Measurements from ENCODE around the gene NCKAP1.
"Not testable (repeated sequence)": the region's sequence is repeated elsewhere in the genome, so short reads cannot be mapped to it uniquely, and the experiment has no call there.

Gene NCKAP1

GRCh38 chr2:182999348-183000028 lies 38.8 kb downstream of the NCKAP1 start:
- DNase-seq = no peak

DNA sequence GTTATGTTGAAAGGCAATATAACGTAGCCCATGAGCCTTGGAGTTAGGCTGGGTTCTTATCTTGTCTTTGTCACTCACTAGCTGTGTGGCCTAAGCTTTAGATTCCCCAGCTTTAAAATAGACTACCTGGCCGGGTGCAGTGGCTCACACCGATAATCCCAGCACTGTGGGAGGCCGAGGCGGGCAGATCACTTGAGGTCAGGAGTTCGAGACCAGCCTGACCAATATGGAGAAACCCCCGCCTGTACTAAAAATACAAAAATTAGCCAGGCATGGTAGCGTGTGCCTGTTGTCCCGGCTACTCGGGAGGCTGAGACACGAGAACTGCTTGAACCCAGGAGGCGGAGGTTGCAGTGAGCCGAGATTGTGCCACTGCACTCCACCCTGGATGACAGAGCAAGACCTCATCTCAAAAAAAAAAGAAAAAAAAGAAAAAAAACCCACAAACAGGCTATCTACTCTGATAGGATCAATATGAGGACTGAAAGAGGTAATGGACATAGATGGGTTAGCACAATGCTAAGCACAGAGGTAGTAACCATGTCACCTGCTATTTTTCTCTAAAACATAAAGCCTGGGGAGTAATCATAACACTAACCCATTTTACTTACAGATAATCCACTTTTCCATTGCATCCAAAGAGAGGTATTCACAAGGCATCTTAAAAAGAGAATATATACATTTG lies 43.9 kb downstream of the NCKAP1 start:
- DNase-seq = no peak

- no peak for DNase-seq
Observed at GRCh38 chr2:182982941-182983340, 55.3 kb downstream of the NCKAP1 start.

DNA sequence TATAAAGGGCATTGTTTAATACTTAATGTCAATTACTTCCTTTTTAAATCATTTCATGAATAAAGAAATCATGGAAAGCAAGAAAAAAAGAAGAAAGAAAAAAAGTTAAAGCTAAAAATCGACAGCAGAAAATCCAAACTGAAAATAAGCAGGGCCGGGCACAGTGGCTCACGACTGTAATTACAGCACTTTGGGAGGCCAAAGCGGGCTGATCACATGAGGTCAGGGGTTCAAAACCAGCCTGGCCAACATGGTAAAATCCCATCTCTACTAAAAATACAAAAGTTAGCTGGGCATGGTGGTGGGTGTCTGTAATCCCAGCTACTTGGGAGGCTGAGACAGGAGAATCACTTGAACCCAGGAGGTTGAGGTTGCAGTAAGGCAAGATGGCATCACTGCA lies 56.8 kb downstream of the NCKAP1 start:
- DNase-seq = not testable (repeated sequence)

DNA sequence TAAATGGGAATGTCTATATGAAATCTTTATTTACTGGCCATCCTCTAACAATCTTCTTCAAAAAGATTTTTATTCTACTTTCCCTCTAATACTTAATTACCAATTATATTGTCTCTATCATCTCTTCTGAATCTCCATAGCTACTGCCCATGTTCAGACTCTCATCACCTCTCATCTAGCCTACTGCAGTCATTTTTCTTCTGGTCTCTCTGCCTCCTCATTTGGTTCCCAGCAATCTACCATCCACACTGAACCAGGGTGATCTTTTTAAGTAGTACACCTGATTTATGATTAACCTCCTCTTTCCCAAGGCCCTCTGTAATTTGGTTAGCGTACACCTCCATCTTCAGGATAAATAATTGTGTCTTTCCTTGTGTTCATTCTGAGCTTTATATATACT lies 57.6 kb downstream of the NCKAP1 start:
- DNase-seq = no peak

DNA sequence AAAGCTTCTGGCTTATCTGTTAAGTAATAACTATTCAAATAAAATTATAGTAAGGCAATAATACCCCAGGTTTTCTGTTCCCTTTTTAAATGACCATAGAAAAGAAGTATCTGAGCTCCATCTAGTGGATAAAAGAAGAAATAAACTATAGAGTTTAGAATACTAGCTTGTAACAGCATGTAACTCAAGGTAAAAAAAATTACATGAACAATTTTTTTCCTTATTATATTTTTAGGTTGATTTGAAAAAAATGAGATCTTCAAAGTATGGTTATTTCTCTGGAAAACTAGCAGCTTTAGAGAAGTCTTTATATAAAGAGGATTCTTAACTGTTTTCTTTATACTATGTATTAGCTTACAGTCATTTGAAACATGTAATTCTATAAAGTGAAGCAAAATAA lies 58.1 kb downstream of the NCKAP1 start:
- DNase-seq = peak; percentile 25 to 79 (median 76)

- DNase-seq = no peak
Observed at GRCh38 chr2:182977463-182977862, 60.8 kb downstream of the NCKAP1 start.

DNA sequence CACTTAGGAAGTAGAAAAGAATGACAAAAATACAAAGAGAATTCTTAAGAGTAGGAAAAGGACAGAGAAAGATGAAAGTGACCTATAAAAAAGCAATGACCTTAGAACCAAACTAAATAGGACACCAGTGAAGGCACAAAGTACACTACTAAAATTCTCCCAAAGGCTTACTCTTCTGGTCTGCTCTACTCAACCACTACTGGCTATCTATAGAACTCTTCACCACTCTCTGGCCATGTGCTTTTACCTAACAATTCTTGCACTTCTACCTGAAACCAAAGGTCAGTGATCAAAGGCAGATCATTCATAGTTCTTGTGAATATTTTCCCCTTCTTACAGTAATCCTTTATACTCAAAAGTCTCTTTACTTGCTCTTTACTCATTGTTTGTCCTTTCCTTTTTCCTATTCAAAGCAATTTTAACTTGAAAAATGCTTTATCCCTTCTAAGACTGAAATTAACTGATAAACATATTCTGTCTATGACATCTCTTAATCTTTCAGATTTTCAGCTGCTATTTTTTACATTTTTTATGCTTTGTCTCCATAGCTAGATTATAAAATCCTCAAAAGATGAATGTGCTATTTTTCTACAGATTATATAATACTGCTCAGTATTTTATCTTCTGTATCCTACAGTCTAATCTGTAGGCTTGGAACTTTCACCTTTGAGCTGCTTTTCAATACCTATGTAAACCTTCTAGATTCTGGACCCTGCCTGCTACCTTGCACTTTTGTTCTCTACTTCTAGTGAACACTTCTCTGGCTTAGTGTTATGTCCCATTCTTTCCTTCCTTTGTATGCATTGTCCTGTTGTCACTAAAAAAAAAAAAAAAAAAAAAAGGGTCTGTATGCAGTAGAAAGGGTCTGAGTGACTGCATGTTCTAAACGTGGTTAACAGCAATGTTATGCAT lies 64.6 kb downstream of the NCKAP1 start:
- DNase-seq = no peak

DNA sequence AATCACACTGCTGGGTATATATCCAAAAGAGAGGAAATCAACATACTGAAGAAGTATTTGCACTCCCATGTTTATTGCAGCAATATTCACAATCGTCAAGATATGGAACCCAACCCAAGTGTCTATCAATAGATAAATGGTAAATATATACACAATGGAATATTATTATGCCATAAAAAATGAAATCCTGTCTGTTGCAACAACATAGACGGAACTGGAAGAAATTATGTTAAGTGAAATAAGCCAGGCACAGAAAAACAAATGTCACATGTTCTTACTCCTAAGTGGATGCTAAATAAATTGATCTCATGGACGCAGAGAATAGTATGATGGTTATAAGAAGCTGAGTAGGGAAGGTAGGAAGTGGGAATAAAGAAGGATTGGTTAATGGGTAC lies 65.7 kb downstream of the NCKAP1 start:
- no peak for DNase-seq

- DNase-seq = no peak
Observed at GRCh38 chr2:182971820-182972547, 66.3 kb downstream of the NCKAP1 start.

- no peak for DNase-seq
Observed at GRCh38 chr2:182970486-182970885, 67.8 kb downstream of the NCKAP1 start.

DNA sequence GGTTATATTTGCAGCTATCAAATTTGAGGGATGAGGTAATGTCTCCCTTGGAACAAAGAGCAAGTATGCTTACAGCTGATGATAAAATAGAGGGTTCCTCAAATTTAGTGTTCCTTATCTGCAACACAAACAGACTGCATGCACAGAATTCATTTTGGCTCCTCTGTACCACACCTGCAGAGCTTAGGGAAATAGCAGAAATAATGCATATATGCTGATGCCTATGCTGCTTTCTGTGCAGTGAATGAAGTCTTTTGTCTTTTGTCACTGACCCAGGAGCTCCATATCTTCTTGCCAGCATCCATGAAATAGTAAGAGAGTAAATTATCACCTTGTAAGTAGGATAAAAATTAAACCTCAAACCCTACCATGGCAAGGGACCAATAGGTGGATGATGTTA lies 69.8 kb downstream of the NCKAP1 start:
- no peak for DNase-seq

DNA sequence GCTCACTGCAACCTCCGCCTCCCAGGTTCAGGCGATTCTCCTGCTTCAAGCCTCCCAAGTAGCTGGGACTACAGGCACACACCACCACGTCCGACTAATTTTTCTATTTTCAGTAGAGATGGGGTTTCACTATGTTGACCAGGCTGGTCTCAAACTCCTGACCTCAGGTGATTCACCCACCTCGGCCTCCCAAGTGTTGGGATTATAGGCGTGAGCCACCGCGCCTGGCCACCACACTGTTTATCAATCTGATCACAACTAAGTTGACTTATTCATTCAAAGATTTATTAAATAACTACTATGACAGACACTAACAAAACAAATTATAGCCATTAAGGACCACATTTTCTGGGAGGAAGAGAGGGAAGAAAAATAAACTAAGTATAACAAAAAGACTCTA lies 71.9 kb downstream of the NCKAP1 start:
- DNase-seq = not testable (repeated sequence)

DNA sequence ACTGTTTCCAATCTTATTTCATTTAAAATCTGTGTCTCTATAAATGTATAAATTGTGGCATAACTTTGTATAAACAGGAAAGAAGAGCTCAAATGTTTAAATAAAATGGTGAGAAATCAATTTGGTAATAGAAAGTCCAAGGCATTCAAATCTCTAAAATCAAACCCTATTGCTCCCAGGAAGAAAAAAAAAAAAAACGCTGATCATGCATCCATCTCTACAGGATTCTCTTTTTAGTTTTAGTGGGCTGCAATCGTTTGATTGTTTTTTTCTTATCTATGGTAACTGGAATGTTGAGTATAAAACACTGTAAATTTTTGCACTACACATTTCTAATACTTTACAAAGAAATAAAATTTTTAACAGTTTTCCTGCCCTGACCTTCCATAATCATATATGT lies 75.6 kb downstream of the NCKAP1 start:
- DNase-seq = no peak

DNA sequence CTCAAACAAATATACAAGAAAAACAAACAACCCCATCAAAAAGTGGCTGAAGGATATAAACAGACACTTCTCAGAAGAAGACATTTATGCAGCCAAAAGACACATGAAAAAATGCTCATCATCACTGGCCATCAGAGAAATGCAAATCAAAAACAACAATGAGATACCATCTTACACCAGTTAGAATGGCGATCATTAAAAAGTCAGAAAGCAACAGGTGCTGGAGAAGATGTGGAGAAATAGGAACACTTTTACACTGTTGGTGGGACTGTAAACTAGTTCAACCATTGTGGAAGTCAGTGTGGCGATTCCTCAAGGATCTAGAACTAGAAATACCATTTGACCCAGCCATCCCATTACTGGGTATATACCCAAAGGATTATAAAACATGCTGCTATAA lies 77.4 kb downstream of the NCKAP1 start:
- DNase-seq = not testable (repeated sequence)

DNA sequence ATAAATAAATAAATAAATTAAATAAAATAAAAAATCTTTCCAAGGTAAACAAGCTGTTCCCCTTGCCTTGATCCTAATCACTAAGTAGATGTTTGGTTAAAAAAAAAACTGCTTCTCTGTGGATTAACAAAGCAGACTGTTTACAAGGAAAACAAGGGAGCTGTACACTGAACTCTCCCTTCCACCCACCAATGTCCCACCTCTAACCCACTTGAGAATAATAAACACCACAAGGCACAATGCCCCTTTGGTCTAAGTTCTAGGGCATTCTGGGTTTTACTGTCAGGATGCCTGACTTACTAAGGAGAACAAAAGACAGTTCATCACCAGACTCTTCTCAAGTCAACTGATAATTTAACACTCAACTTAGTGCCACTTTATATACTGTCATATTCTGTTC lies 83.5 kb downstream of the NCKAP1 start:
- no peak for DNase-seq

DNA sequence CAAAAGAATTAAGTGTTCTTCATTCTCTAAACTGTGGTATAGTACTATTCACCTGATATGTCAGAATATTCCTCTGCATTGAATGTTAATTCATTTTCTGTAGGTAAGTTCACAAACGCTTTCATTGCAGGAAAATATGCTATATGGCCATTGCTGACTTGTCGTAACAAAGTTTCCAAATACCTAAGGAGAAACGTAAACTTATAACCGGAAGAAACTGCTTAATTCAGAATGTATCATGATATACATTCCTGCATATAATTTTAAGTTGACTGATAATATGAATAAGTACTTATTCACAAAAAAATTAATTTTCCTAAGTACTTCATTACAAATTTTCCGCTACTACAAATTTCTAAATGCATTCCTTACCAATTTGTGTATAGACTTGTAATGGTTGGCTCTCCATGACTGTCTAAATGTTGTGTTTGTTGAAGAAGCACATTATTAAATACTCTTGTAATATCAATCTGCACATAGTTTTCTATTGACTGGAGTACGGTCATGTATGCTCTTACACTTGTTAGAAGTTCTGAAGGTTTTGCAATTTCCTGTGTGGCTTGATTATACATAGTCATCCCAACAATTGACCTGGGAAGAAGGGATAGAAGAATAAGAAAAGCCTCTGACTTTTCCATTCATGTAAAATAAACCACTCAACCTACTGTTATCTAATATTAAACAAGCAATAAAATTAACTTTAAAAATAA lies 85.4 kb downstream of the NCKAP1 start:
- no peak for DNase-seq

DNA sequence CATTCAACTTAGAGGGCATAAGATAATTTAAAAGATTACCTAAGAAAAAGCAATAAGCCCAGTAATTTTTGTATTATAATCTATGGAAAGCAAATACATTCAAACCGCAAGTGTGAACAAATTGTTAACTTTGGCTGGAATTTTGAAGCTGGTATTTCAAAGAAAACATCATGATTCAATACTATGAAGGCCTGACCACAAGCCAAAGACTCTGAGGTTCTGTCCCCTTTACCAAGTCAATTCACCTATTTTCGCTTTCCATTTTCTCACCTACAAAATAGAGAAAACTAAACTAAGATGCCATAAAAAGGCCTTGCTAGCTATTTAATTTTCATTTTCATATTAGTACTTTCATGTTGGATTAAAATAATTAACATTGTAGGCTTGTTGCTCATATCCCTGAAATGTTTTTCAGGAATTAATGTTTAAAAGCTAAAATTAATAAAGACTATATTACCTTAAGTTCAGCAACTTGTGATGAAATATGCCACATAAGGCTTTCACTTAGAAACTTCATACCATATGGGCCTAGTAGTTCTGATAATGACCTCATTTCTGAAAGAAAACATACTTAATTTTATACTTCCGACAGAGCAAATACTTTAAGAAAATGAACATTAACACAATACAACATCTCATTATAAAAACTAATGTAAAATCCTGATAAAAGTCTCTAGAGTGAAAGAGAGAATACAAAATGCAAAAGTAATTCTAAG lies 86.2 kb downstream of the NCKAP1 start:
- no peak for DNase-seq

DNA sequence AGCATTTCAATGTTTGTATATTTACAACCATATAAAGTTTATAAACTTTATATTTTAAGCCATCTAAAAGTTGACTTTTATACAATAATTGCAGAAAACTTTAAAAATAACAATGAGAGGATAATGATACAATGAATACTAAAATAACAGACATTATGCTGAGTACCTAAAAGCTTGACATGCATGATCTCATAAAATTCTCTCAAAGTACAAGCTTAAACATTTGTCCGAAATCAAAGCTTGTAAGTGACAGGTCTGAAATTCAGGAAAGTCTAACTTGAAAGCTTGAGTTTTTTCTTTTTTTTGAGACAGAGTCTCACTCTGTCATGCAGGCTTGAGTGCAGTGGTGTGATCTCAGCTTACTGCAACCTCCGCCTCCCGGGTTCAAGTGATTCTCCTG lies 87.7 kb downstream of the NCKAP1 start:
- DNase-seq = no peak

DNA sequence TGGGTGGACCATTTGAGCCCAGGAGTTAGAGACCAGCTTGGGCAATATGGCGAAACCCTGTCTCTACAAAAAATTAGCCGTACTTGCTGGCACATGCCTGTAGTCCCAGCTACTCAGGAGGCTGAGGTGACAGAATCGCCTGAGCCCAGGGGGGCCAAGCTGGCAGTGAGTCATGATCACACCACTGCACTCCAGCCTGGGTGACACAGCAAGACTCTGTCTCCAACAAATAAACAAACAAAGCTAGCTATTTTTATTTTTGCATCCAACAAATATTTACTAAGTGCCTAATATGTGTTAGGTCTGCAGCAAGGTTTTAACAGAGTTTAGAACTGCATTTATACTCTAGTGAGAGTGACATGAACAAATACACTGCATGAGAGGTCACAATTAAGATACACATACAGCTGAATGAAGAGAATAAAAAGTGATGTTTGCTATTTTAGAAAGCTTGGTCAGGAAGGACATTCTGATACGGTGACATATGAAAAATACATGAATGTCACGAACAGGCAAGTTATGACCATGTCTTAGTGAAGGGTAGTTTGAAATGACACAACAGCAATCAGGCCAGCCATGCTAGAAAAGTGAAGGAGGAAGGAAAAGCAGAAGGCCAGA lies 88.6 kb downstream of the NCKAP1 start:
- peak in 1 of 3 donors; percentile 2 for DNase-seq

DNA sequence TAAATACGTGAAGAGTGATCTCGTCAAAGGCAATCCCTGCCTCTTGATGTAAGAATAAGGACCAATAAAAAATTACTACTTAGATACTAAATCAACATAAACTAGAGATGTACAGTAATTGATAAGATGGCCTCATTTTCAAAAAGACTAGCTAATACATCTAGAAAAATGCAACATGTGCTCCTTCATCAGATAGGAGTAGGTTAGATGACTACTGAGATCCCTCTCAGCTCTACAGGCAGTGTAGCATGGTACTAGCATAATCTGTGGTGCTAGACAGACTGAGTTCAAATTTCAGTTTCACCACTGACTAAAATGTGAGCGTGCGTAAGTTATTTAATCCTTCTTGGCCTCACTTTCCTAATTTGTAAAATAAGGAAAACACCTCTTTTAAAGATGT lies 89.2 kb downstream of the NCKAP1 start:
- DNase-seq = no peak
